ENCODE data around the gene KCNQ1OT1. TPM values are rescaled to one million over a fixed set of nuclear protein-coding genes. Genes with fewer than 3 reads are reported as not detected.

KCNQ1OT1 gene
- total RNA-seq, result under 1 TPM; 0.30 to 0.56 (median 0.42) TPM
- polyA plus RNA-seq, result under 1 TPM; 0.01 to 0.16 (median 0.03) TPM
- long read RNA-seq, donor 1, full-length matches to known transcripts, result 2 of 2 reads
- long read RNA-seq, donor 1, partial matches to known transcripts, result 0 of 2 reads
- long read RNA-seq, donor 1, other reads (novel, unspliced or antisense), result 0 of 2 reads
- long read RNA-seq, donor 2, full-length matches to known transcripts, result 2 of 2 reads
- long read RNA-seq, donor 2, partial matches to known transcripts, result 0 of 2 reads
- long read RNA-seq, donor 2, other reads (novel, unspliced or antisense), result 0 of 2 reads

- ATAC-seq (peak; percentile 87 to 92 (median 89)), DNase-seq (peak; percentile 90 to 94)
- H3K27me3 ChIP-seq (ENCODE audit: insufficient read depth in 3 of 3, low read length in 2 of 3), result no peaks in the 10 kb centered on the region
- 47 to 52% (median 48%) methylated on average over 72 to 98 of the region's 98 CpGs for WGBS, 3 donors
- H3K9me3 ChIP-seq, result no peaks in the 10 kb centered on the region
- H3K27ac ChIP-seq, result peak within 1 kb of the TSS; percentile 94
- TF ChIP-seq CTCF (IDR thresholded peaks at IDR 0.05), result no peak
- H3K36me3 ChIP-seq (ENCODE audit: insufficient read depth in 1 of 2, low read depth in 1 of 2), result no peaks in the 10 kb centered on the region
- H3K4me1 ChIP-seq, result peaks cover 17% of the 10 kb centered on the region
- H3K4me3 ChIP-seq, result peak within 1 kb of the TSS; percentile 72
- intact Hi-C loops (cut with DNase I), result loop anchor here in 1 of 2 donors (5.0 to 10.0 kb wide), 2 partner anchors 78 to 185 kb away; partner anchors contain the start of gene CDKN1C
Observed at GRCh38 chr11:2699531-2700414, at the start of gene KCNQ1OT1. KCNQ1OT1 (minus strand) TSS chr11:2699994.

GRCh38 chr11:2748814-2749554 lies 49.2 kb upstream of the KCNQ1OT1 start:
- Histone ChIP-seq H3K36me3 (ENCODE audit: insufficient read depth in 1 of 2, low read depth in 1 of 2) (no peaks in the 10 kb centered on the region), H3K27ac (no peak overlapping the region), H3K4me1 (no peaks in the 10 kb centered on the region), H3K4me3 (no peak overlapping the region), H3K27me3 (ENCODE audit: insufficient read depth in 3 of 3, low read length in 2 of 3) (no peaks in the 10 kb centered on the region), H3K9me3 (no peaks in the 10 kb centered on the region)
- intact Hi-C loops (cut with DNase I), result no loop called here
- ATAC-seq (no peak), DNase-seq (peak in 1 of 2 donors; percentile 39)
- 98% methylated on average over 17 of the region's 17 CpGs for WGBS, 3 donors
- TF ChIP-seq CTCF (IDR thresholded peaks at IDR 0.05), result no peak

- Histone ChIP-seq H3K4me1 (no peaks in the 10 kb centered on the region), H3K27ac (no peak overlapping the region), H3K9me3 (no peaks in the 10 kb centered on the region), H3K36me3 (ENCODE audit: insufficient read depth in 1 of 2, low read depth in 1 of 2) (no peaks in the 10 kb centered on the region), H3K27me3 (ENCODE audit: insufficient read depth in 3 of 3, low read length in 2 of 3) (no peaks in the 10 kb centered on the region), H3K4me3 (no peak overlapping the region)
- no peak for ATAC-seq
- intact Hi-C loops (cut with DNase I), result no loop called here
- WGBS, 3 donors, result 76 to 82% (median 80%) methylated on average over 9 to 11 of the region's 11 CpGs
- TF ChIP-seq CTCF (IDR thresholded peaks at IDR 0.05), result no peak
- peak in 1 of 2 donors; percentile 45 for DNase-seq
Observed at GRCh38 chr11:2748061-2748813, 48.4 kb upstream of the KCNQ1OT1 start.

Data from psoas muscle (tissue), 8 donors.